NCI-H187 treated with DMSO at 0.1 percent for 48 hours (cell line): ENCODE measurements around the gene TNRC6C.
"Not testable (repeated sequence)": the region's sequence is repeated elsewhere in the genome, so short reads cannot be mapped to it uniquely, and the experiment has no call there.

Source experiments
- DNase-seq: peaks from one replicate; lab custom pipeline; 2025; lab: John Stamatoyannopoulos, UW

The TNRC6C gene

DNA sequence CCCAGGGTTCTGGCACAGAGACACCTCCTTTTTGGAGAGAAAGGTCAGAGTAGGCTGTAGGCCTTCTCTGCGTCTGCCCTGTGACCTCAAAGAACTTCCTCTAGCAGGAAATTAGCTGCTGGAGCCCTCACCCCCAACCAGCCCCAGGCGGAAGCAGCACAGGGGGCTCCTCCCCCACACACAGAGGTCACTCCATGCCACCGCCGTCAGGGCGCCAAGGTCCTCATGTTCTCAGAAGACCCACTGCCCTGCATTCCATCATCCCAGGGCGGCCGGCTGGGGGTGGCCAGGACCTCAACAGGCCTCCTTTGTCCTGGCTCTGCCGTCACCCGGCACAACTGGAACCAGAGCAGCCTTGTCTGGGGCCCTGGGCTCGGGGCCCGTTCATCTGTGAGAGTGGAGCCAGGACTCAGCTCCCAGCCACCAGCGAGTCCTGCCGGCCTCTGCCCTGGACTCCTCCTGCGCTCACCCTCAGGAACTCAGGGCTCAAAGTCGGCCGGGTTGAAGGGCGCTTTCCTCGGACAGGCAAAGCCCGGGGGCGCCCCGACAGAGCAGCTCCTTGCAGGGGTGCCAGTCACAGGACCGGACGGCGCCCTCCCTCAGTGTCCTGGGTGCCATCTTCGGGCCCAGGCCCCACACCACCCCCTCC is 168.9 kb downstream of the TNRC6C start:
- no peak for DNase-seq

GRCh38 chr17:78127888-78128550 is 169.5 kb downstream of the TNRC6C start:
- no peak for DNase-seq

- DNase-seq: no peak
Observed at GRCh38 chr17:78128551-78129350, 170.2 kb downstream of the TNRC6C start, which contains the start of gene TMC6. TMC6 (minus strand) TSS chr17:78128755; CDS start chr17:78126832, 1,923 bp downstream.

GRCh38 chr17:78129351-78130089 is 171.0 kb downstream of the TNRC6C start:
- DNase-seq: no peak

DNA sequence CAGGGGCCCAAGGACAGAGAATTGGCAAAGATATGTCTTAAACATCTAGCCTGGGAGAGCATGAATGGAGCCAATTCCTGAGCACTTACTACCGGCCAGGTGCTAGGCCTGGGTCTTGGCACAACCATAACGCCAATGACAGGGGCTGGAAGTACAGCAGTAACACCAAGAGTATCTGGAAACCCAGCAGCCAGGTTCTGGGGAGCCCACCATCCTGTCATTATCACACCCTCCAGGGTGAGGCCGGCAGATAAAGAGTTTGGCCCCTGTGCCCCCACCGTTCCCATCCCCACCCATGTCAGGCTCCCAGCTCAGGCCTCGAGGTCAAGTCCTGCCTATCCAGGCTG is 171.6 kb downstream of the TNRC6C start:
- no peak for DNase-seq

- no peak for DNase-seq
Observed at GRCh38 chr17:78130437-78131101, 172.1 kb downstream of the TNRC6C start, which contains the start of gene TMC8. TMC8 (plus strand) TSS chr17:78130771; CDS start chr17:78131589, 818 bp downstream.

GRCh38 chr17:78131172-78132083 is 172.9 kb downstream of the TNRC6C start:
- DNase-seq: no peak

GRCh38 chr17:78132084-78132676 is 173.7 kb downstream of the TNRC6C start:
- DNase-seq: no peak

- DNase-seq: no peak
Observed at GRCh38 chr17:78132767-78133178, 174.3 kb downstream of the TNRC6C start.

- no peak for DNase-seq
Observed at GRCh38 chr17:78133179-78133951, 174.9 kb downstream of the TNRC6C start.

DNA sequence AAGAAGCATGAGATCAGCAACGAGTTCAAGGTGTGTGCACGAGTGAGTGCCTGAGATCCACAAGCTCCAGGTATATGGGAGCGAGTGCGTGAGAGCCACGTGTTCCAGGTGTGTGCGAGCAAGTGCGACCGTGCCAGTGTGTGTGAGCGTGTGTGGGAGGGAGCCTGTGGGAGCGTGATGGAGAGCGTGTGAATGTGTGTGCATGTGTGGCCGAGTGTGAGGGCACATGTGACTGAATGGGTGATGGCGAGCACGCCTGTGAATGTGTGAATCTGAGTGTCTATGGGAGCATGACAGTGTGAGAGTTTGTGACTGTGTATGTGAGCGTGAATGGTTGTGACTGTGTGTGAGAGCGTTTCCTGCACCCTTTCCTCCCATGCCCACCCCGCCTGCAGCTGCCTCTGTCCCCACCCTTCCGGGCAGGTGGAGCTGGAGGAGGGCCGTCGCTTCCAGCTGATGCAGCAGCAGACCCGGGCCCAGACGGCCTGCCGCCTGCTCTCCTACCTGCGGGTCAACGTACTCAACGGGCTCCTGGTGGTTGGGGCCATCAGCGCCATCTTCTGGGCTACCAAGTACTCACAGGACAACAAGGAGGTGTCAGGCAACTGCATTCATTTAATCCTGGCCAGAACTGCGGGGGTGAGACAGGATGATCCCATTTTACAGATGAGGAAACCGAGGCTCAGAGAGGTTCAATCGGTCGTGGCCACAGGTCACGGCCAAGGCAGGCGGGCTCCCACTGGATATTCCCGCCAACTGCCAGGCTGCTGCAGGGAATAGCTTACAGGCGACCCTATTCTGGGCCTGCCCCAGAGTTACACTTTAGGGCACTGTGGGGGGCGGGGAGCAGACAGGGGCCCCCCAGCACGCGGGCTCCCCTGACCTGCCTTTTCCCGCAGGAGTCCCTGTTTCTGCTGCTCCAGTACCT is 175.7 kb downstream of the TNRC6C start:
- DNase-seq: no peak

GRCh38 chr17:78134899-78135385 is 176.4 kb downstream of the TNRC6C start:
- DNase-seq: no peak

DNA sequence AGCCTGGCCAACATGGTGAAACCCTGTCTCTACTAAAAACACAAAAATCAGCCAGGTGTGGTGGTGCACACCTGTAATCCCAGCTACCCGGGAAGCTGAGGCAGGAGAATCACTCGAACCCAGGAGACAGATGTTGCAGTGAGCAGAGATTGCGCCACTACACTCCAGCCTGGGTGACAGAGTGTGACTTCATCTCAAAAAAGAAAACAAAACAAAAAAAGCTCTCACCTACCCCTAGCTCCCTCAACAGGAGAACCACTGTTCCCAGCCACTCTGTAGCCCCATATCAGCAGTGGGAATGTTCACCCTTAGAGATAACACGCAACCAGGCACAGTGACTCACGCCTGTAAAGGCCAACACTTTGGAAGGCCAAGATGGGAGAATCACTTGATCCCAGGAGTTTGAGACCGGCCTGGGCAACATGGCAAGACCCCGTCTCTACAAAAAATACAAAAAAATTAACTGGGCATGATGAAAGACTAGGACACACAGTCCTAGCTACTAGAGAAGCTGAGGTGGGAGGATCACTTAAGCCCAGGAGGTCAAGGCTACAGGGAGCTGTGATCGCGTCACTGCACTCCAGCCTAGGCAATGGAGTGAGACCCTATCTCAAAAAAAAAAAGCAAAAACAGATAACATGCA is 177.5 kb downstream of the TNRC6C start:
- DNase-seq: no peak

DNA sequence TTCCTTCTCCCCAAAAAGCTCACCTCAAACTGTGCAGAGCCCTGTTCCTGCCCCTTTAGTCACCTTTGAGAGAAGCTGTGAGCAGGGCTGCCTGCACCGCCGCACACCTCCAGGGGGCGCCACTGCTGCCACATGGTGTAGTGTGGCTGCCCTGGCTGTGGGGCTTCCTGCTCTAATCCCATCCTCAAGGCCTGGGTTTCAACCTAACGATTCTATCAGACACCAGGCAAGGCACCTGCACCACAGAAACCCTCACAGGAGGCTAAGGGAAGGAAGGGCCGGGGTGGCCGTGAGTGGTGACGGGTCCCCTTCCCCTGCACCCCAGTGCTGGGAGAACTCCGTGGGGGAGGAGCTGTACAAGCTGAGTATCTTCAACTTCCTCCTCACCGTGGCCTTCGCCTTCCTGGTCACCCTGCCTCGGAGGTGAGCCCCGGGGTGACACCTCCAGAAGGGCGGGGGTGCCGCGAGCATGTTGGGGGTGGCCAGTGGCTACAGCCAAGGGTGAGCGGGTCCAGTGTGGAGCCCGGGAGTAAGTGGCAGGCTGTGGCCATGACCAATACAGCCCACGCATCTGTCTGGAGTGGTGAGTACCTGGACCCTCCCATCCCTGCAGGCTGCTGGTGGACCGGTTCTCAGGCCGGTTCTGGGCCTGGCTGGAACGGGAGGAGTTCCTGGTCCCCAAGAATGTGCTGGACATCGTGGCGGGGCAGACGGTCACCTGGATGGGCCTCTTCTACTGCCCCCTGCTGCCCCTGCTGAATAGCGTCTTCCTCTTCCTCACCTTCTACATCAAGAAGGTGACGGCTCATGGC is 179.1 kb downstream of the TNRC6C start:
- no peak for DNase-seq

DNA sequence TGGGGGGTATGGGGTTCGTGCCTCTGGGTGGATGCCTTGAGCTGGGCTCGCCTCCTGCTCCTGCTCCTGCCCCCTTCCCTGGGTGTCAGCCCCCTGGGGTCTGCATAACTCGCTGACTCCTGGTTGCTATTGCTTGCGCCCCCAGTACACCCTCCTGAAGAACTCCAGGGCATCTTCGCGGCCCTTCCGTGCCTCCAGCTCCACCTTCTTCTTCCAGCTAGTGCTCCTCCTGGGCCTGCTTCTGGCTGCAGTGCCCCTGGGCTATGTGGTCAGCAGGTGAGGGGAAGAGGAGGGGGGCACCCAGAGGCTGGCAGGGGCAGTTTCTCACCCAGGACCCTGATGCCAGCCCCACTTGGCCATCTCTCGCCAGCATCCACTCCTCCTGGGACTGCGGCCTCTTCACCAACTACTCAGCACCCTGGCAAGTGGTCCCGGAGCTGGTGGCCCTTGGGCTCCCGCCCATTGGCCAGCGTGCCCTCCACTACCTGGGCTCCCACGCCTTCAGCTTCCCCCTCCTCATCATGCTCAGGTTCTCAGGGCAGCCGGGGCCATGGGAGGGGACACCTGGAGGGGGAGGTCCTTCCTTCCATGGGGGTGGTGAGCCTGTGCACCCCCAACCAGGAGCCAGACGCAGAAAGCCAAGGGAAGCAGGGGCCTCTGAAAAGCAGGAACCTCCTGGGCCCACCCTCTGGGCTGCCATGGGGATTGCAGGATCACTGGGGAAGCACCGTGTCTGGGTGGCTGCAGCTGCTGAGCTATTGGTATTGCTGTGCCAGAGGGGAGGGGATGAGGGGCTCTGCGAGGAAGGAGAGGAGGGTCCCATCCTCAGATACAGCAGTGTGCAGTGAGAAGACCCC is 179.9 kb downstream of the TNRC6C start:
- no peak for DNase-seq

GRCh38 chr17:78139861-78140168 is 181.3 kb downstream of the TNRC6C start:
- DNase-seq: not testable (repeated sequence)
